Astrocyte (in vitro differentiated cells and primary cell): ENCODE data around the gene CTSD. TPM values are rescaled to one million over a fixed set of nuclear protein-coding genes. Genes with fewer than 3 reads are reported as not detected.

ENCODE experiments used
- DNase-seq: peaks from one replicate; pipeline ENCODE4 v3.0.0-alpha.2; 2010; ENCODE audit warnings: low read depth
- FAIRE-seq: peaks from 2 replicates; lab custom pipeline; 2011; peaks lifted over from hg19 to GRCh38; lab: Jason Lieb, UNC
- H2AFZ ChIP-seq: 2 replicates; pipeline ENCODE4 v1.6.0; 2012; ENCODE audit warnings: low read depth, low read length, inconsistent platforms
- H3K27ac ChIP-seq: 2 replicates; pipeline ENCODE4 v1.5.1; 2011; ENCODE audit warnings: low read depth, low read length, inconsistent platforms
- H3K27me3 ChIP-seq: 2 replicates; pipeline ENCODE4 v1.6.0; 2011; ENCODE audit warnings: low read length, inconsistent platforms; ENCODE audit not compliant: insufficient read depth
- H3K36me3 ChIP-seq: 2 replicates; pipeline ENCODE4 v1.5.1; 2011; ENCODE audit warnings: low read length, inconsistent platforms; ENCODE audit not compliant: insufficient read depth
- H3K4me1 ChIP-seq: 2 replicates; pipeline ENCODE4 v1.5.1; 2011; ENCODE audit warnings: low read length, inconsistent platforms; ENCODE audit not compliant: insufficient read depth
- H3K4me2 ChIP-seq: 2 replicates; pipeline ENCODE4 v1.6.0; 2012; ENCODE audit warnings: low read length, inconsistent platforms
- H3K4me3 ChIP-seq: 2 replicates; pipeline ENCODE4 v1.5.1; 2011; ENCODE audit warnings: low read depth, mild to moderate bottlenecking, low read length, inconsistent platforms; ENCODE audit not compliant: insufficient read depth
- H3K79me2 ChIP-seq: 2 replicates; pipeline ENCODE4 v1.6.0; 2012; ENCODE audit warnings: mild to moderate bottlenecking, low read length, inconsistent platforms; ENCODE audit not compliant: insufficient read depth
- H3K9ac ChIP-seq: 2 replicates; pipeline ENCODE4 v1.6.0; 2012; ENCODE audit warnings: mild to moderate bottlenecking, low read length, inconsistent platforms
- H3K9me3 ChIP-seq: 2 replicates; pipeline ENCODE4 v1.5.1; 2012; ENCODE audit warnings: low read depth, mild to moderate bottlenecking, low read length, inconsistent platforms; ENCODE audit not compliant: insufficient read depth
- H4K20me1 ChIP-seq: 2 replicates; pipeline ENCODE4 v1.6.0; 2012; ENCODE audit warnings: low read length, inconsistent platforms; ENCODE audit not compliant: insufficient read depth
- H3K27ac Mint-ChIP-seq: one replicate; pipeline ENCODE4 v1.8.0; 2021; ENCODE audit warnings: mild to moderate bottlenecking, mixed read lengths; ENCODE audit not compliant: unreplicated experiment
- H3K27me3 Mint-ChIP-seq: one replicate; pipeline ENCODE4 v1.8.0; 2021; ENCODE audit warnings: low read depth, mixed read lengths; ENCODE audit not compliant: unreplicated experiment
- H3K36me3 Mint-ChIP-seq: one replicate; pipeline ENCODE4 v1.8.0; 2021; ENCODE audit warnings: low read depth, mixed read lengths; ENCODE audit not compliant: unreplicated experiment
- H3K4me1 Mint-ChIP-seq: one replicate; pipeline ENCODE4 v1.8.0; 2021; ENCODE audit warnings: low read depth, mixed read lengths; ENCODE audit not compliant: unreplicated experiment
- H3K4me3 Mint-ChIP-seq: one replicate; pipeline ENCODE4 v1.8.0; 2021; ENCODE audit warnings: mild to moderate bottlenecking, moderate library complexity, mixed read lengths; ENCODE audit not compliant: unreplicated experiment
- H3K9me3 Mint-ChIP-seq: one replicate; pipeline ENCODE4 v1.8.0; 2021; ENCODE audit warnings: mild to moderate bottlenecking, mixed read lengths; ENCODE audit not compliant: unreplicated experiment
- CTCF ChIP-seq: IDR thresholded peaks from 2 replicates; pipeline ENCODE4 v1.5.1; 2011; ENCODE audit warnings: low read depth, mild to moderate bottlenecking, inconsistent platforms, low read length, moderate library complexity; ENCODE audit not compliant: insufficient read depth
- EZH2 ChIP-seq: IDR thresholded peaks from 2 replicates; pipeline ENCODE4 v1.6.1; 2012; ENCODE audit warnings: mild to moderate bottlenecking, low read length, inconsistent platforms; ENCODE audit not compliant: insufficient read depth
- total RNA-seq: library from RNA; stranded (reverse); gene quantifications from 2 replicates; pipeline ENCODE4 v1.2.1, GENCODE V29; 2021

Gene CTSD
- total RNA-seq, 1 donor from 2014 or later, result 290 TPM

- no peak for DNase-seq
- H3K4me1 ChIP-seq, result peaks cover 6% of the 10 kb centered on the region
- Mint-ChIP-seq H3K36me3 (peaks cover 3% of the 10 kb centered on the region), H3K9me3 (peaks cover 6% of the 10 kb centered on the region), H3K27me3 (peaks cover 49% of the 10 kb centered on the region), H3K27ac (peak overlapping the region; percentile 47), H3K4me3 (no peak overlapping the region), H3K4me1 (peaks cover 1% of the 10 kb centered on the region)
- no peak for FAIRE-seq
- H4K20me1 ChIP-seq, result no peaks in the 10 kb centered on the region
- H2AFZ ChIP-seq, result no peak overlapping the region
- TF ChIP-seq EZH2, result no peak
- no peak for TF ChIP-seq CTCF
- no peak overlapping the region for H3K4me3 ChIP-seq
- H3K79me2 ChIP-seq, result no peaks in the 10 kb centered on the region
- H3K9ac ChIP-seq, result no peak overlapping the region
- H3K27me3 ChIP-seq, result no peaks in the 10 kb centered on the region
- H3K27ac ChIP-seq, result no peak overlapping the region
- no peak overlapping the region for H3K4me2 ChIP-seq
- H3K36me3 ChIP-seq, result no peaks in the 10 kb centered on the region
- H3K9me3 ChIP-seq, result no peaks in the 10 kb centered on the region
Measured at GRCh38 chr11:1779806-1780699, 16.3 kb upstream of the CTSD start.

GRCh38 chr11:1779034-1779805 is 15.5 kb upstream of the CTSD start:
- DNase-seq (no peak), FAIRE-seq (no peak)
- Histone ChIP-seq H3K79me2 (no peaks in the 10 kb centered on the region), H3K4me2 (no peak overlapping the region), H3K27ac (no peak overlapping the region), H3K27me3 (no peaks in the 10 kb centered on the region), H3K4me1 (peaks cover 6% of the 10 kb centered on the region), H3K9ac (no peak overlapping the region), H3K9me3 (no peaks in the 10 kb centered on the region), H3K4me3 (no peak overlapping the region), H3K36me3 (no peaks in the 10 kb centered on the region), H4K20me1 (no peaks in the 10 kb centered on the region), H2AFZ (no peak overlapping the region)
- Mint-ChIP-seq H3K4me1 (peaks cover 1% of the 10 kb centered on the region), H3K27ac (no peak overlapping the region), H3K27me3 (peaks cover 44% of the 10 kb centered on the region), H3K4me3 (no peak overlapping the region), H3K36me3 (peaks cover 3% of the 10 kb centered on the region), H3K9me3 (peaks cover 9% of the 10 kb centered on the region)
- TF ChIP-seq CTCF, result no peak
- TF ChIP-seq EZH2, result no peak
